Peyer's patch (tissue), 4 donors: ENCODE data around the gene ETFA.

Experiments used
- POLR2A ChIP-seq, 2 donors: fragments of 450-650 bp; IDR thresholded peaks; one replicate each; pipeline ENCODE4 v1.5.1; 2017; ENCODE audit warnings: antibody characterized with exemption in 2 of 2, mild to moderate bottlenecking in 2 of 2, moderate library complexity in 2 of 2
- TF ChIP-seq, protein P1 (sequence below), 6 experiments: fragments of 450-650 bp in 4 of 6; fragments of 200-600 bp in 2 of 6; sonication (generic) in 1 of 6; IDR thresholded peaks; one replicate each; pipeline ENCODE4 v1.5.1; 2017 to 2019; ENCODE audit warnings: antibody characterized with exemption in 6 of 6, mild to moderate bottlenecking in 3 of 6, moderate library complexity in 1 of 6

DNA sequence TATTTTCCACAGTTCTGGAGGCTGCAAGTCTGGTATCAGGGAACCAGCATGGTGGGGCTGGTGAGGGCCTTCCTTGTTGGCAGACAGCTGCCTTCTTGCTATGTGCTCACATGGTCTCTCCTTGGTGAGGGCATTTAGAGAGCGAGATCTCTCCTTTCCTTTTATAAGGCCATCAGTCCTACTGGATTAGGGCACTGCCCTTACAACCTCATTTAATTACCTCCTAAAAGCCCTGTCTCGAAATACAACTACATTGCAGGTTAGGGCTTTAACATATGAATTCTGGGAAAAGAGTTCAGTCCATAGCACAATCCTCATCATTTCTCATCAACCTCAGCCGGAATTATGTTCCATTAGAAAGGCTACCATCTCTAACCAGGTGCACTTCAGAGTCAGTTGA is 47.2 kb upstream of the ETFA start:
- TF ChIP-seq, protein P1, sequence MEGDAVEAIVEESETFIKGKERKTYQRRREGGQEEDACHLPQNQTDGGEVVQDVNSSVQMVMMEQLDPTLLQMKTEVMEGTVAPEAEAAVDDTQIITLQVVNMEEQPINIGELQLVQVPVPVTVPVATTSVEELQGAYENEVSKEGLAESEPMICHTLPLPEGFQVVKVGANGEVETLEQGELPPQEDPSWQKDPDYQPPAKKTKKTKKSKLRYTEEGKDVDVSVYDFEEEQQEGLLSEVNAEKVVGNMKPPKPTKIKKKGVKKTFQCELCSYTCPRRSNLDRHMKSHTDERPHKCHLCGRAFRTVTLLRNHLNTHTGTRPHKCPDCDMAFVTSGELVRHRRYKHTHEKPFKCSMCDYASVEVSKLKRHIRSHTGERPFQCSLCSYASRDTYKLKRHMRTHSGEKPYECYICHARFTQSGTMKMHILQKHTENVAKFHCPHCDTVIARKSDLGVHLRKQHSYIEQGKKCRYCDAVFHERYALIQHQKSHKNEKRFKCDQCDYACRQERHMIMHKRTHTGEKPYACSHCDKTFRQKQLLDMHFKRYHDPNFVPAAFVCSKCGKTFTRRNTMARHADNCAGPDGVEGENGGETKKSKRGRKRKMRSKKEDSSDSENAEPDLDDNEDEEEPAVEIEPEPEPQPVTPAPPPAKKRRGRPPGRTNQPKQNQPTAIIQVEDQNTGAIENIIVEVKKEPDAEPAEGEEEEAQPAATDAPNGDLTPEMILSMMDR (IDR thresholded peaks at IDR 0.05), result no peak
- no peak for TF ChIP-seq POLR2A (IDR thresholded peaks at IDR 0.05)
